Measurements from ENCODE around the gene SH3TC1. TPM values are rescaled to one million over a fixed set of nuclear protein-coding genes. Genes with fewer than 3 reads are reported as not detected.

SH3TC1 gene
- total RNA-seq, 1 donor from 2014 or later: 8.7 TPM

- intact Hi-C loops (cut with micrococcal nuclease): no loop called here
- no peak for DNase-seq
- ATAC-seq: no peak
Measured at GRCh38 chr4:8192748-8193738, 6.0 kb upstream of the SH3TC1 start.

- DNase-seq: no peak
- intact Hi-C loops (cut with micrococcal nuclease): no loop called here
- no peak for ATAC-seq
Measured at GRCh38 chr4:8194306-8195242, 4.5 kb upstream of the SH3TC1 start.

- intact Hi-C loops (cut with micrococcal nuclease): no loop called here
- ATAC-seq: no peak
- DNase-seq: no peak
Measured at GRCh38 chr4:8195431-8195830, 3.7 kb upstream of the SH3TC1 start.

- DNase-seq (no peak), ATAC-seq (no peak)
- intact Hi-C loops (cut with micrococcal nuclease): no loop called here
Measured at GRCh38 chr4:8195841-8196458, 3.1 kb upstream of the SH3TC1 start.

- DNase-seq (no peak), ATAC-seq (no peak)
- intact Hi-C loops (cut with micrococcal nuclease): no loop called here
Measured at GRCh38 chr4:8197521-8197920, 1.6 kb upstream of the SH3TC1 start.

- ATAC-seq: no peak
- DNase-seq: no peak
- intact Hi-C loops (cut with micrococcal nuclease): no loop called here
Measured at GRCh38 chr4:8198206-8198905, 734 bp upstream of the SH3TC1 start.

- DNase-seq: peak; percentile 51
- ATAC-seq: peak; percentile 14
- intact Hi-C loops (cut with micrococcal nuclease): no loop called here
Measured at GRCh38 chr4:8199594-8200301, 658 bp downstream of the SH3TC1 start.

GRCh38 chr4:8200302-8200975 lies 1.3 kb downstream of the SH3TC1 start:
- DNase-seq (peak; percentile 85), ATAC-seq (peak; percentile 64)
- intact Hi-C loops (cut with micrococcal nuclease): no loop called here

- peak; percentile 6 for ATAC-seq
- intact Hi-C loops (cut with micrococcal nuclease): no loop called here
Measured at GRCh38 chr4:8201321-8201781, 2.3 kb downstream of the SH3TC1 start.

GRCh38 chr4:8202108-8203051 lies 3.3 kb downstream of the SH3TC1 start:
- intact Hi-C loops (cut with micrococcal nuclease): no loop called here
- no peak for DNase-seq
- no peak for ATAC-seq

More at GRCh38 chr4:8201321-8201781, 2.3 kb downstream of the SH3TC1 start:
- DNase-seq: no peak

GRCh38 chr4:8203052-8203401 lies 3.9 kb downstream of the SH3TC1 start:
- DNase-seq (no peak), ATAC-seq (no peak)
- intact Hi-C loops (cut with micrococcal nuclease): no loop called here

GRCh38 chr4:8203817-8204216 lies 4.7 kb downstream of the SH3TC1 start:
- no peak for DNase-seq
- ATAC-seq: no peak
- intact Hi-C loops (cut with micrococcal nuclease): no loop called here

GRCh38 chr4:8204576-8205227 lies 5.6 kb downstream of the SH3TC1 start:
- intact Hi-C loops (cut with micrococcal nuclease): no loop called here
- ATAC-seq: no peak
- DNase-seq: no peak

- ATAC-seq: no peak
Measured at GRCh38 chr4:8205241-8205707, 6.2 kb downstream of the SH3TC1 start.

GRCh38 chr4:8205749-8206611 lies 6.9 kb downstream of the SH3TC1 start:
- intact Hi-C loops (cut with micrococcal nuclease): no loop called here
- no peak for ATAC-seq
- DNase-seq: no peak

More at GRCh38 chr4:8205241-8205707, 6.2 kb downstream of the SH3TC1 start:
- DNase-seq: no peak
- intact Hi-C loops (cut with micrococcal nuclease): no loop called here
